Activated CD4-positive, alpha-beta T cell treated with anti-CD3 and anti-CD28 coated beads, Interleukin-2, Interleukin-4, amounts not matched to agents 100 ng/mL and 50 ng/mL, durations not matched to agents 16 hours and 8 hours (primary cell): Measurements from ENCODE around the gene HTR3B.

Experiments
- DNase-seq: peaks from one replicate; pipeline ENCODE4 v3.0.0-alpha.2; 2020; ENCODE audit warnings: low spot score

Gene HTR3B

DNA sequence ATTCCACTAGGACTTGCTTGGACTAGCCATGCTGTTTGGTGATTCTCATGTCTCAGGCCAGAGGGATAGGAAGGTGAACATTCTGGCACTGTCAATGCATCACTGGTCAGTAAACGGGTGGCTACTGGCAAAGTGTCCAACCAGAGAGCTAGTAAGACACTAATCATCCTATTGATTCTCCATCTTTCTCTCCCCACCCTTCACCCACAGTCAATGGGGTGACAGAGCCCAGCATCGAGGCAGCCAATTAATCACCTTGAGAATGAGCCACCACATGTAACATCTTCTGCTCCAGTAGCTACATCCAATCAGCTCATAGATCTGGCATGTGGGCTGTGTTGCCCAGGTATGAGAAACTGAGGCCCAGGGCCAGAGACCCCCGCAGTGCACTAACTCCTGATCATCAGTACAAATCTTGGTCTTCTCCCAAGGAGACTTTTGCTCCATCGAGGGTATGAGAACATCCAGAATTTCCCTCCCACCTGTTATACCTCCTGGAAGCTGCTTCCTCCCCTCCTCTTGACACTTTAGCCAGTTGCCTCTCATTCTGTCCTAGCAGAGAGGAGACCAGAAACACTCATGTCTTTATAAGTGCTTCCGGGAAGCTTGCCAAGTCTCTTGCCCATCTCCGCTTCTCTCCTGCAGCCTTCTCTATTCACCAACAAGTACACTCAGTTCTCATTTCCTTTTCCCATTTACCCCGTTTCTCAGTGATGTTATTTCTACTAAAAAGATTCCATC is 87.3 kb downstream of the HTR3B start:
- no peak for DNase-seq

DNA sequence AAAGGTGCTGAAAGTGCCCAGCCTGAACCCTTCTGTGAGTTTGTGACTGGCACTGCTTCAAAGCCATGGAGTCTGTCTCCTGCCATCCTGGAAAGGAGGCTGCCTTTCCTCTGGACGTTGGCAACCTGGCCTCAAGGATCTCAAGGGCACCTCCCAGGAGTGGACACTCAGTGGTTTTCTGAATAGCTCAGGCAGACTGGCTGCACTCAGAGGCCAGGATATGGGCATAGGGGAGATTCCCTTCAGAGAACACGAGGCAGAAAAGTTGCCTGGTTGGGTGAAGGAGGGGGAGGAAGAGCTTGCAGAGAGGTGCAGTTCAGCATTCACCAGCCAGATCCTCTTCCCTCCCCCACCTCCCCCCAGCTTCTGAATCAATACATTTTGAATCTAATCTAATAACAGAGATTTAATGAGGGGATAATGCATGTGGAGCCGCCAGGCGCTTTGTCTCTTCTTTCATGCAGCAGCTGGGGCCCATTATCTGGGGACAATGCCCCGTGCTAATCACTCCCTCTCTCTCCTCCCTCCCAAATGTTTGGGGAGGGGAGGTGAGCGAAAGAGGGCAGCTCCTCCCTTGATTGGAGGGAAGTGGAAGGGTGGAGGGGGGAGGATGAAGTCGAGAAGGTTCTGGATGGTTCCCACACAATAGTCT is 88.0 kb downstream of the HTR3B start:
- DNase-seq: no peak

DNA sequence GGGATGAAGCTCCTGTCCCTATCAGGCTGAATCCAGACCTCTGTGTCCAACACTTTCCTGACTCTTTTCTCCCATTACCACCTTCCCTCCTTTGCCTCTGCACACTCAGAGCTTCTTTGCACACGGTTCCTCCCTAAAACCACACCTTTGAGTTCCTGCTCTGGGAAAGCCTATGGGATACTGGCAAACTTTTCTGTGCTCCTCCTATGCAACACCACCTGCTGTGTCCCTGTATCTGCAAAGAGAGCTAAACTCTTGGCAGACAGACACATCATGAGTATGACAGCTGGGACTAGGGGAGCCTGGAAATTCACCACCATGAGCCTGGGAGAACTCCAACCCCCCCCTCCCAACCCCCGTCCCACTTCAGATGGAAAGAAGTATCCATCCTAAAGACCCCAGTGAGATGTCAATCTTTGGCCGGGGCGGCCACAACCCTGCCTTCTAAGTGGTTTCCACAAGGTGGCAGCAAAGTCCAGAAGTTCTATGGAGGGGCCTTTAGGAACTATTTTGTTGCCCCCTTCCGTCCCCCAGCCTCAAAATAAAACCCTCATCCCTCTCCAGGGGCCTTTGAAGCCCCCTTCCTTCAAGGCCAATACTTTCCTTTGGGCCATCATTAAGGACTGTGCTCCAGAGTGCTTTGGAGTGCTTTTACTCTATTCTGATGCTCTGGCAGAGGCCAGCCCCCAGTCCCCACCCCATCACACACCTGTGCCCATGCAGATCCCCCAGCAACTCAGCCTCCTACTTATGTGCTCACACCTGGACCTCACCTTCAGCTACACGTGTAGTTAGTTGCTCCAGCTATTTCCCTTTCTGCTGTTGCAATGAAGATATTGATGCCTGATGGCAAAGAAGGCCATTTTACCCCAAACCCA is 89.7 kb downstream of the HTR3B start:
- peak; percentile 19 for DNase-seq
